H7 (cell line): ENCODE measurements around the gene VGF. TPM values are rescaled to one million over a fixed set of nuclear protein-coding genes. Genes with fewer than 3 reads are reported as not detected.
"Not testable (repeated sequence)": the region's sequence is repeated elsewhere in the genome, so short reads cannot be mapped to it uniquely, and the experiment has no call there.

Experiments used
- DNase-seq: peaks from one replicate; pipeline ENCODE4 v3.0.0; 2012
- H3K27me3 ChIP-seq: 2 replicates; pipeline ENCODE4 v1.6.0; 2011; ENCODE audit warnings: mild to moderate bottlenecking, low read length; ENCODE audit not compliant: control insufficient read depth, insufficient read depth
- H3K36me3 ChIP-seq: replicated peaks from 2 replicates; pipeline ENCODE4 v1.5.1; 2011; ENCODE audit warnings: low read length; ENCODE audit not compliant: control insufficient read depth, insufficient read depth
- H3K4me3 ChIP-seq: 2 replicates; pipeline ENCODE4 v1.5.1; 2011; ENCODE audit warnings: low read depth, mild to moderate bottlenecking, control low read depth, low read length, moderate library complexity; ENCODE audit not compliant: insufficient read depth
- total RNA-seq: library from RNA; depleted of rRNA; stranded (reverse); fragments of >200 nt; shearing (Covaris generic); gene quantifications from 2 replicates; pipeline ENCODE4 v1.2.3, GENCODE V29; 2014; rRNA removed

VGF gene
- total RNA-seq, 1 experiment from 2014 or later = 22.5 TPM

GRCh38 chr7:101113836-101114235 is 51.5 kb downstream of the VGF start:
- no peaks in the 10 kb centered on the region for H3K27me3 ChIP-seq
- H3K36me3 ChIP-seq = no peaks in the 10 kb centered on the region
- DNase-seq = no peak
- no peak overlapping the region for H3K4me3 ChIP-seq

GRCh38 chr7:101113140-101113539 is 52.2 kb downstream of the VGF start:
- H3K4me3 ChIP-seq, DNase-seq, H3K27me3 ChIP-seq, H3K36me3 ChIP-seq: not testable (repeated sequence)

Other genes with a start within 250 kb of the VGF start
- gene MUC3A, start 216.0 kb downstream of the VGF start, total RNA-seq = 8.5 and 14.6 TPM in 2 replicates
- gene MUC12, start 196.0 kb downstream of the VGF start, total RNA-seq = 1.8 and 10.4 TPM in 2 replicates
- gene MUC17, start 145.5 kb downstream of the VGF start, total RNA-seq = not detected in 2 replicates
- gene TRIM56, start 80.1 kb downstream of the VGF start, total RNA-seq = 6.1 and 8.9 TPM in 2 replicates
- 3.4 and 3.6 TPM in 2 replicates for gene SERPINE1, start 38.5 kb downstream of the VGF start, total RNA-seq
- 114 and 137 TPM in 2 replicates for gene AP1S1, start 11.1 kb downstream of the VGF start, total RNA-seq
- 0.30 and 0.59 TPM in 2 replicates for gene NAT16, start 14.7 kb upstream of the VGF start, total RNA-seq
- 0.52 and 1.00 TPM in 2 replicates for gene MOGAT3, start 35.5 kb upstream of the VGF start, total RNA-seq
- 41.9 and 48.3 TPM in 2 replicates for gene PLOD3, start 52.0 kb upstream of the VGF start, total RNA-seq
- 58.9 and 83.3 TPM in 2 replicates for gene ZNHIT1, start 52.6 kb upstream of the VGF start, total RNA-seq
- 4.2 and 6.1 TPM in 2 replicates for gene CLDN15, start 72.2 kb upstream of the VGF start, total RNA-seq
- 141 and 151 TPM in 2 replicates for gene FIS1, start 79.5 kb upstream of the VGF start, total RNA-seq
- gene IFT22, start 156.2 kb upstream of the VGF start, total RNA-seq = 19.8 and 27.4 TPM in 2 replicates
- 70.3 and 77.5 TPM in 2 replicates for gene COL26A1, start 197.3 kb upstream of the VGF start, total RNA-seq